Esophagus muscularis mucosa (tissue), 4 donors: ENCODE measurements around the gene ENPP6.

ENCODE experiments used
- EP300 ChIP-seq: sonication (generic); formaldehyde crosslinking; IDR thresholded peaks from one replicate; pipeline ENCODE4 v1.6.1; 2017; ENCODE audit warnings: antibody characterized with exemption
- POLR2A ChIP-seq: fragments of 450-650 bp; IDR thresholded peaks from one replicate; pipeline ENCODE4 v1.6.1; 2017; ENCODE audit warnings: antibody characterized with exemption, moderate library complexity, mild to moderate bottlenecking, low read depth
- POLR2AphosphoS5 ChIP-seq, 2 donors: sonication (generic); formaldehyde crosslinking; IDR thresholded peaks; one replicate each; pipeline ENCODE4 v1.6.1; 2017; ENCODE audit warnings: antibody characterized with exemption in 2 of 2
- TF ChIP-seq, protein P1 (sequence below), 3 experiments: fragments of 200-600 bp in 2 of 3; fragments of 450-650 bp in 1 of 3; sonication (generic) in 2 of 3; IDR thresholded peaks; one replicate each; pipeline ENCODE4 v1.5.1; 2017 to 2019; ENCODE audit warnings: antibody characterized with exemption in 3 of 3, mild to moderate bottlenecking in 2 of 3, moderate library complexity in 1 of 3

DNA sequence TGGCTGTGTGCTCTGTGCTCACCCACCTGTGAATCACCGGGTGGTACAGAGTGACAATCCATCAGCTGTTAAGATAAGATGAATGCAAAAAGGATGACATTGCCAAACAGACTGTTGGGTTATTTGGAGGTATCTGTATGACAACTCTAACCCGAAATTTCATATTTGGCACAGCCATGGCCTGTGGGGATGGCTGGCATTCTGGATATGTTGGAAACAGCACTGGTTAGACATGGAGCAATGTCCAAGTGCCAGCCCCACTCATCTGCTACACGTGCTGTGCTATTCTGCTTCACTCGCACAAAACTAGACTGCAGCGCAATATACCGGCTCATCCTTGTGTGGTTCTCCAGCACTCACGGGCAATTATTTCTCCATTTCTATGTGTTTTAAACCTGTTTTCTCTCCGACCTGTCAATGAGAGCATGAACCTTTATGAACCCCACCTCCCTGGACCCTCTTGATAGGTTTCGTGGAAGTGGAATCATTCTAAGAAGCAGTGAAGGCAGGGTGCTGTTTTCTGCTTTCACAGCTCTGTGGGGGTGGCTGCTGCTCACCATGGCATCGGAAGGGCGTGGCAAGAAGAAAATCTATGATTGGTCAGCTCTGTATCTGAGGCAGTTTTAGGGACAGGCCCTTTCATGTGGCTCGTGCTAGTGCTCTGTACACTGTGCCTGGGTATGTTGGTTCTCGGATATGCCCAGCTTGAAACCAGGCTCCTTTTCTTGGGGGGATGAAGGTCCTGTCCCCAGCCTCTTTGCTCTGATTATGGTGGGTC lies 94.9 kb downstream of the ENPP6 start:
- TF ChIP-seq, protein P1, sequence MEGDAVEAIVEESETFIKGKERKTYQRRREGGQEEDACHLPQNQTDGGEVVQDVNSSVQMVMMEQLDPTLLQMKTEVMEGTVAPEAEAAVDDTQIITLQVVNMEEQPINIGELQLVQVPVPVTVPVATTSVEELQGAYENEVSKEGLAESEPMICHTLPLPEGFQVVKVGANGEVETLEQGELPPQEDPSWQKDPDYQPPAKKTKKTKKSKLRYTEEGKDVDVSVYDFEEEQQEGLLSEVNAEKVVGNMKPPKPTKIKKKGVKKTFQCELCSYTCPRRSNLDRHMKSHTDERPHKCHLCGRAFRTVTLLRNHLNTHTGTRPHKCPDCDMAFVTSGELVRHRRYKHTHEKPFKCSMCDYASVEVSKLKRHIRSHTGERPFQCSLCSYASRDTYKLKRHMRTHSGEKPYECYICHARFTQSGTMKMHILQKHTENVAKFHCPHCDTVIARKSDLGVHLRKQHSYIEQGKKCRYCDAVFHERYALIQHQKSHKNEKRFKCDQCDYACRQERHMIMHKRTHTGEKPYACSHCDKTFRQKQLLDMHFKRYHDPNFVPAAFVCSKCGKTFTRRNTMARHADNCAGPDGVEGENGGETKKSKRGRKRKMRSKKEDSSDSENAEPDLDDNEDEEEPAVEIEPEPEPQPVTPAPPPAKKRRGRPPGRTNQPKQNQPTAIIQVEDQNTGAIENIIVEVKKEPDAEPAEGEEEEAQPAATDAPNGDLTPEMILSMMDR (IDR thresholded peaks at IDR 0.05): no peak
- TF ChIP-seq POLR2AphosphoS5 (IDR thresholded peaks at IDR 0.05) (no peak), EP300 (no peak), POLR2A (no peak)
